COLO829 (cell line): Measurements from ENCODE around the gene CD44.

Experiments used
- DNase-seq: peaks from one replicate; pipeline ENCODE4 v3.0.0; 2012; ENCODE audit warnings: low spot score

The CD44 gene

GRCh38 chr11:35139722-35140282 is 831 bp downstream of the CD44 start:
- DNase-seq = no peak

- no peak for DNase-seq
Measured at GRCh38 chr11:35141071-35141470, 2.1 kb downstream of the CD44 start.

- DNase-seq = no peak
Measured at GRCh38 chr11:35141571-35141971, 2.6 kb downstream of the CD44 start.

- DNase-seq = peak; percentile 60
Measured at GRCh38 chr11:35142481-35143075, 3.6 kb downstream of the CD44 start.

- DNase-seq = no peak
Measured at GRCh38 chr11:35143297-35144135, 4.5 kb downstream of the CD44 start.

- no peak for DNase-seq
Measured at GRCh38 chr11:35144136-35144741, 5.3 kb downstream of the CD44 start.

- no peak for DNase-seq
Measured at GRCh38 chr11:35144806-35145205, 5.8 kb downstream of the CD44 start.

GRCh38 chr11:35145271-35145670 is 6.3 kb downstream of the CD44 start:
- no peak for DNase-seq

- no peak for DNase-seq
Measured at GRCh38 chr11:35146074-35146521, 7.1 kb downstream of the CD44 start.

- no peak for DNase-seq
Measured at GRCh38 chr11:35146711-35147110, 7.7 kb downstream of the CD44 start.

- no peak for DNase-seq
Measured at GRCh38 chr11:35147235-35147634, 8.3 kb downstream of the CD44 start.

GRCh38 chr11:35148163-35148837 is 9.3 kb downstream of the CD44 start:
- no peak for DNase-seq

- DNase-seq = no peak
Measured at GRCh38 chr11:35150454-35150853, 11.5 kb downstream of the CD44 start.

- no peak for DNase-seq
Measured at GRCh38 chr11:35151241-35151640, 12.3 kb downstream of the CD44 start.

- no peak for DNase-seq
Measured at GRCh38 chr11:35151683-35152280, 12.8 kb downstream of the CD44 start.

GRCh38 chr11:35152575-35152974 is 13.6 kb downstream of the CD44 start:
- no peak for DNase-seq

- DNase-seq = no peak
Measured at GRCh38 chr11:35153280-35153679, 14.3 kb downstream of the CD44 start.

GRCh38 chr11:35154952-35155351 is 16.0 kb downstream of the CD44 start:
- no peak for DNase-seq

GRCh38 chr11:35155677-35156076 is 16.7 kb downstream of the CD44 start:
- no peak for DNase-seq

- no peak for DNase-seq
Measured at GRCh38 chr11:35157814-35158700, 19.1 kb downstream of the CD44 start.
